ENCODE data around the gene CNDP2.
"Not testable (repeated sequence)": the region's sequence is repeated elsewhere in the genome, so short reads cannot be mapped to it uniquely, and the experiment has no call there.

CNDP2 gene

GRCh38 chr18:74558096-74558495 is 61.9 kb downstream of the CNDP2 start:
- in situ Hi-C loops (cut with MboI; ENCODE audit: low pct_unique_long_range_greater_than_20kb, low sequenced_read_pairs, unreplicated experiment): no loop called here
- TF ChIP-seq CTCF (IDR thresholded peaks at IDR 0.05; ENCODE audit: extremely low read depth, insufficient read depth, missing control alignments): no peak
- DNase-seq (ENCODE audit: low spot score): no peak

- no peak for DNase-seq (ENCODE audit: low spot score)
- no peak for TF ChIP-seq CTCF (IDR thresholded peaks at IDR 0.05; ENCODE audit: extremely low read depth, insufficient read depth, missing control alignments)
- in situ Hi-C loops (cut with MboI; ENCODE audit: low pct_unique_long_range_greater_than_20kb, low sequenced_read_pairs, unreplicated experiment): no loop called here
Measured at GRCh38 chr18:74562131-74562730, 66.1 kb downstream of the CNDP2 start.

- TF ChIP-seq CTCF (IDR thresholded peaks at IDR 0.05; ENCODE audit: extremely low read depth, insufficient read depth, missing control alignments): no peak
- in situ Hi-C loops (cut with MboI; ENCODE audit: low pct_unique_long_range_greater_than_20kb, low sequenced_read_pairs, unreplicated experiment): no loop called here
- DNase-seq (ENCODE audit: low spot score): no peak
Measured at GRCh38 chr18:74562775-74563174, 66.6 kb downstream of the CNDP2 start.

GRCh38 chr18:74563999-74564398 is 67.8 kb downstream of the CNDP2 start:
- DNase-seq (ENCODE audit: low spot score): no peak
- TF ChIP-seq CTCF (IDR thresholded peaks at IDR 0.05; ENCODE audit: extremely low read depth, insufficient read depth, missing control alignments): no peak
- in situ Hi-C loops (cut with MboI; ENCODE audit: low pct_unique_long_range_greater_than_20kb, low sequenced_read_pairs, unreplicated experiment): no loop called here

- DNase-seq (ENCODE audit: low spot score); in situ Hi-C loops (cut with MboI; ENCODE audit: low pct_unique_long_range_greater_than_20kb, low sequenced_read_pairs, unreplicated experiment): not testable (repeated sequence)
Measured at GRCh38 chr18:74565164-74565563, 69.0 kb downstream of the CNDP2 start.

- DNase-seq (ENCODE audit: low spot score); in situ Hi-C loops (cut with MboI; ENCODE audit: low pct_unique_long_range_greater_than_20kb, low sequenced_read_pairs, unreplicated experiment): not testable (repeated sequence)
Measured at GRCh38 chr18:74565993-74566392, 69.8 kb downstream of the CNDP2 start.

- TF ChIP-seq CTCF (IDR thresholded peaks at IDR 0.05; ENCODE audit: extremely low read depth, insufficient read depth, missing control alignments): no peak
- in situ Hi-C loops (cut with MboI; ENCODE audit: low pct_unique_long_range_greater_than_20kb, low sequenced_read_pairs, unreplicated experiment): no loop called here
Measured at GRCh38 chr18:74567822-74568221, 71.7 kb downstream of the CNDP2 start.

GRCh38 chr18:74569401-74569800 is 73.2 kb downstream of the CNDP2 start:
- no peak for DNase-seq (ENCODE audit: low spot score)
- no peak for TF ChIP-seq CTCF (IDR thresholded peaks at IDR 0.05; ENCODE audit: extremely low read depth, insufficient read depth, missing control alignments)
- in situ Hi-C loops (cut with MboI; ENCODE audit: low pct_unique_long_range_greater_than_20kb, low sequenced_read_pairs, unreplicated experiment): no loop called here

More at GRCh38 chr18:74567822-74568221, 71.7 kb downstream of the CNDP2 start:
- DNase-seq (ENCODE audit: low spot score): no peak
